GM21360 (cell line): ENCODE results near the gene DAD1.
A peak's percentile ranks its signal among the peaks of the same experiment; 100 is the strongest.
"Not testable (repeated sequence)": the region's sequence is repeated elsewhere in the genome, so short reads cannot be mapped to it uniquely, and the experiment has no call there.

Experiments used
- ATAC-seq: cut with Tn5 transposase; IDR thresholded peaks from one replicate; pipeline ENCODE4 v1.9.1; 2021; ENCODE audit warnings: mild to moderate bottlenecking, moderate library complexity; ENCODE audit not compliant: unreplicated experiment

DAD1 gene

GRCh38 chr14:22599349-22599748, 10.3 kb upstream of the DAD1 start:
- no peak for ATAC-seq

GRCh38 chr14:22598896-22599244, 9.8 kb upstream of the DAD1 start:
- ATAC-seq: no peak

GRCh38 chr14:22598099-22598895, 9.3 kb upstream of the DAD1 start, which contains the start of gene ABHD4:
TSS of gene ABHD4 (plus strand) at chr14:22598300. CDS start at chr14:22598307, 7 bp downstream.
- peak; percentile 66 for ATAC-seq

GRCh38 chr14:22597771-22598098, 8.7 kb upstream of the DAD1 start:
- no peak for ATAC-seq

GRCh38 chr14:22597265-22597664, 8.2 kb upstream of the DAD1 start:
- no peak for ATAC-seq

- ATAC-seq: no peak
These were observed 7.4 kb upstream of the DAD1 start for GRCh38 chr14:22596354-22596879.

- ATAC-seq: no peak
These were observed 5.2 kb upstream of the DAD1 start for GRCh38 chr14:22594156-22594716.

- no peak for ATAC-seq
These were observed 4.6 kb upstream of the DAD1 start for GRCh38 chr14:22593601-22594000.

- no peak for ATAC-seq
These were observed 4.2 kb upstream of the DAD1 start for GRCh38 chr14:22593189-22593588.

- no peak for ATAC-seq
These were observed 413 bp downstream of the DAD1 start for GRCh38 chr14:22588526-22589095.

- ATAC-seq: not testable (repeated sequence)
These were observed 1.2 kb downstream of the DAD1 start for GRCh38 chr14:22587677-22588422.

GRCh38 chr14:22587247-22587646, 1.8 kb downstream of the DAD1 start:
- no peak for ATAC-seq

GRCh38 chr14:22583994-22584393, 5.0 kb downstream of the DAD1 start:
- ATAC-seq: no peak

- no peak for ATAC-seq
These were observed 8.4 kb downstream of the DAD1 start for GRCh38 chr14:22580625-22581024.

GRCh38 chr14:22579881-22580280, 9.1 kb downstream of the DAD1 start:
- no peak for ATAC-seq

GRCh38 chr14:22579236-22579635, 9.8 kb downstream of the DAD1 start:
- ATAC-seq: no peak

- no peak for ATAC-seq
These were observed 11.6 kb downstream of the DAD1 start for GRCh38 chr14:22577334-22577908.

GRCh38 chr14:22573804-22574203, 15.2 kb downstream of the DAD1 start:
- ATAC-seq: no peak

- ATAC-seq: no peak
These were observed 16.4 kb downstream of the DAD1 start for GRCh38 chr14:22572562-22573058.

- ATAC-seq: peak; percentile 65
These were observed 18.7 kb downstream of the DAD1 start for GRCh38 chr14:22570132-22570949.
